ENCODE measurements around the gene UNC5A.

Gene UNC5A

GRCh38 chr5:176881816-176882566, 71.6 kb downstream of the UNC5A start:
- DNase-seq, result no peak

GRCh38 chr5:176882567-176882903, 72.2 kb downstream of the UNC5A start:
- DNase-seq, result no peak

- no peak for DNase-seq
Measured at GRCh38 chr5:176883700-176884570, 73.6 kb downstream of the UNC5A start.

- DNase-seq, result no peak
Measured at GRCh38 chr5:176884571-176884890, 74.2 kb downstream of the UNC5A start.

- DNase-seq, result no peak
Measured at GRCh38 chr5:176886336-176887251, 76.2 kb downstream of the UNC5A start.

- DNase-seq, result no peak
Measured at GRCh38 chr5:176887252-176887849, 77.0 kb downstream of the UNC5A start.

- DNase-seq, result no peak
Measured at GRCh38 chr5:176888016-176888864, 77.9 kb downstream of the UNC5A start.

- no peak for DNase-seq
Measured at GRCh38 chr5:176888865-176889165, 78.5 kb downstream of the UNC5A start.

GRCh38 chr5:176889321-176890280, 79.2 kb downstream of the UNC5A start:
- no peak for DNase-seq

GRCh38 chr5:176890455-176891330, 80.3 kb downstream of the UNC5A start:
- no peak for DNase-seq

- no peak for DNase-seq
Measured at GRCh38 chr5:176891331-176891958, 81.1 kb downstream of the UNC5A start.

- DNase-seq, result no peak
Measured at GRCh38 chr5:176892663-176893062, 82.3 kb downstream of the UNC5A start.

- DNase-seq, result no peak
Measured at GRCh38 chr5:176894298-176894697, 83.9 kb downstream of the UNC5A start.

GRCh38 chr5:176895831-176896230, 85.5 kb downstream of the UNC5A start:
- no peak for DNase-seq

- DNase-seq, result no peak
Measured at GRCh38 chr5:176897263-176897662, 86.9 kb downstream of the UNC5A start.

GRCh38 chr5:176899296-176899891, 89.0 kb downstream of the UNC5A start, which contains the start of gene HK3:
Gene HK3, minus strand, starts transcription at chr5:176899346. Its CDS starts 3,187 bp downstream, at chr5:176896159.
- no peak for DNase-seq

- no peak for DNase-seq
Measured at GRCh38 chr5:176899946-176900779, 89.8 kb downstream of the UNC5A start.

GRCh38 chr5:176900780-176901204, 90.4 kb downstream of the UNC5A start:
- no peak for DNase-seq

All from NCI-H1694 (cell line).